ENCODE results near the gene OR6F1.

The OR6F1 gene

GRCh38 chr1:247681288-247681897 is 35.1 kb downstream of the OR6F1 start:
- TF ChIP-seq CTCF (IDR thresholded peaks at IDR 0.05; ENCODE audit: low read length, missing control alignments): peak; percentile 64
- peak; percentile 48 for DNase-seq (ENCODE audit: low read depth)
- no peak overlapping the region for H3K4me3 ChIP-seq (replicated peaks; ENCODE audit: low read depth, low read length)

GRCh38 chr1:247680171-247680570 is 36.3 kb downstream of the OR6F1 start:
- TF ChIP-seq CTCF (IDR thresholded peaks at IDR 0.05; ENCODE audit: low read length, missing control alignments): no peak
- no peak for DNase-seq (ENCODE audit: low read depth)
- no peak overlapping the region for H3K4me3 ChIP-seq (replicated peaks; ENCODE audit: low read depth, low read length)

DNA sequence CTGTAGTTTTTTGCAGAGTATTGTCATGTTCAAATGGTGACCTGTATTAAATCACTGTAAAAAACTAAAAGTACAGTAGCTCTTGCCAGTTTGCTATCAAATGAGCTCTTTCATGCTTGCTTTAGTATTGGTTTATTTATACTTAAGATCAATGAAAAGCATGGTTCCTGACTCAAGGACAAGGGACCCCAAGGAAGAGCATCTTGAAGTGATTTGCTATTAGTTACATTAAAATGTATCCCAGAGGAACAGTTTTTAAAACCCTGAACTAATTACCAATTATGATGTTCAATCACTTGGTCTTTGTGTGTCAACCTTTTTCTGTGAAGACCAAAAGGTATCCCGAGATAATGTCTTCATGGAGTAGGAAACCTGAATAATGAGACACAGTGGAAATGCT is 36.8 kb downstream of the OR6F1 start, which contains the start of gene OR13G1:
Gene OR13G1 (minus strand): TSS at position 101 of the 400 bp plus-strand sequence. CDS start 6,698 bp downstream, outside the sequence.
- H3K4me3 ChIP-seq (replicated peaks; ENCODE audit: low read depth, low read length): no peak within 1 kb of the TSS
- no peak for TF ChIP-seq CTCF (IDR thresholded peaks at IDR 0.05; ENCODE audit: low read length, missing control alignments)
- no peak for DNase-seq (ENCODE audit: low read depth)

GRCh38 chr1:247669225-247669624 is 47.2 kb downstream of the OR6F1 start:
- DNase-seq (ENCODE audit: low read depth): no peak
- no peak overlapping the region for H3K4me3 ChIP-seq (replicated peaks; ENCODE audit: low read depth, low read length)
- TF ChIP-seq CTCF (IDR thresholded peaks at IDR 0.05; ENCODE audit: low read length, missing control alignments): no peak
